Breast epithelium (tissue), 3 donors: ENCODE results near the gene APRT.

Experiments used
- POLR2A ChIP-seq: fragments of 450-650 bp; IDR thresholded peaks from one replicate; pipeline ENCODE4 v1.6.1; 2016; ENCODE audit warnings: antibody characterized with exemption, mild to moderate bottlenecking, moderate library complexity
- POLR2AphosphoS5 ChIP-seq, 3 donors: sonication (generic); formaldehyde crosslinking; IDR thresholded peaks; one replicate each; pipeline ENCODE4 v1.6.1; 2017; ENCODE audit warnings: antibody characterized with exemption in 3 of 3
- TF ChIP-seq, protein P1 (sequence below), 3 donors: fragments of 450-650 bp; IDR thresholded peaks; one replicate each; pipeline ENCODE4 v1.5.1; 2016 to 2017; ENCODE audit warnings: antibody characterized with exemption in 3 of 3, mild to moderate bottlenecking in 3 of 3, moderate library complexity in 3 of 3

- TF ChIP-seq, protein P1, sequence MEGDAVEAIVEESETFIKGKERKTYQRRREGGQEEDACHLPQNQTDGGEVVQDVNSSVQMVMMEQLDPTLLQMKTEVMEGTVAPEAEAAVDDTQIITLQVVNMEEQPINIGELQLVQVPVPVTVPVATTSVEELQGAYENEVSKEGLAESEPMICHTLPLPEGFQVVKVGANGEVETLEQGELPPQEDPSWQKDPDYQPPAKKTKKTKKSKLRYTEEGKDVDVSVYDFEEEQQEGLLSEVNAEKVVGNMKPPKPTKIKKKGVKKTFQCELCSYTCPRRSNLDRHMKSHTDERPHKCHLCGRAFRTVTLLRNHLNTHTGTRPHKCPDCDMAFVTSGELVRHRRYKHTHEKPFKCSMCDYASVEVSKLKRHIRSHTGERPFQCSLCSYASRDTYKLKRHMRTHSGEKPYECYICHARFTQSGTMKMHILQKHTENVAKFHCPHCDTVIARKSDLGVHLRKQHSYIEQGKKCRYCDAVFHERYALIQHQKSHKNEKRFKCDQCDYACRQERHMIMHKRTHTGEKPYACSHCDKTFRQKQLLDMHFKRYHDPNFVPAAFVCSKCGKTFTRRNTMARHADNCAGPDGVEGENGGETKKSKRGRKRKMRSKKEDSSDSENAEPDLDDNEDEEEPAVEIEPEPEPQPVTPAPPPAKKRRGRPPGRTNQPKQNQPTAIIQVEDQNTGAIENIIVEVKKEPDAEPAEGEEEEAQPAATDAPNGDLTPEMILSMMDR (IDR thresholded peaks at IDR 0.05): no peak
- TF ChIP-seq POLR2AphosphoS5 (IDR thresholded peaks at IDR 0.05) (no peak), POLR2A (no peak)
These were observed 4.5 kb downstream of the APRT start for GRCh38 chr16:88807142-88807625.
